Endothelial cell of umbilical vein (primary cell): Measurements from ENCODE around the gene PKP4.

ENCODE experiments used
- EZH2 ChIP-seq: IDR thresholded peaks from 2 replicates; pipeline ENCODE4 v1.6.1; 2012; ENCODE audit warnings: borderline replicate concordance, low read depth, mild to moderate bottlenecking, moderate library complexity, low read length, inconsistent platforms; ENCODE audit not compliant: severe bottlenecking
- POLR2AphosphoS5 ChIP-seq: IDR thresholded peaks from 2 replicates; pipeline ENCODE4 v1.6.1; 2012; ENCODE audit warnings: low read depth, mild to moderate bottlenecking, control low read depth, low read length, moderate library complexity; ENCODE audit not compliant: insufficient read depth
- TF ChIP-seq, protein P1 (sequence below), 2 donors: IDR thresholded peaks; 1 replicate in 1 of 2; 2 replicates in 1 of 2; pipeline ENCODE4 v1.5.1; 2011; ENCODE audit warnings: low read length in 2 of 2, mild to moderate bottlenecking in 2 of 2, moderate library complexity in 2 of 2, control low read depth in 1 of 2, inconsistent platforms in 1 of 2, low read depth in 1 of 2; ENCODE audit not compliant: insufficient read depth in 1 of 2; ENCODE audit errors: extremely low read depth in 1 of 2

DNA sequence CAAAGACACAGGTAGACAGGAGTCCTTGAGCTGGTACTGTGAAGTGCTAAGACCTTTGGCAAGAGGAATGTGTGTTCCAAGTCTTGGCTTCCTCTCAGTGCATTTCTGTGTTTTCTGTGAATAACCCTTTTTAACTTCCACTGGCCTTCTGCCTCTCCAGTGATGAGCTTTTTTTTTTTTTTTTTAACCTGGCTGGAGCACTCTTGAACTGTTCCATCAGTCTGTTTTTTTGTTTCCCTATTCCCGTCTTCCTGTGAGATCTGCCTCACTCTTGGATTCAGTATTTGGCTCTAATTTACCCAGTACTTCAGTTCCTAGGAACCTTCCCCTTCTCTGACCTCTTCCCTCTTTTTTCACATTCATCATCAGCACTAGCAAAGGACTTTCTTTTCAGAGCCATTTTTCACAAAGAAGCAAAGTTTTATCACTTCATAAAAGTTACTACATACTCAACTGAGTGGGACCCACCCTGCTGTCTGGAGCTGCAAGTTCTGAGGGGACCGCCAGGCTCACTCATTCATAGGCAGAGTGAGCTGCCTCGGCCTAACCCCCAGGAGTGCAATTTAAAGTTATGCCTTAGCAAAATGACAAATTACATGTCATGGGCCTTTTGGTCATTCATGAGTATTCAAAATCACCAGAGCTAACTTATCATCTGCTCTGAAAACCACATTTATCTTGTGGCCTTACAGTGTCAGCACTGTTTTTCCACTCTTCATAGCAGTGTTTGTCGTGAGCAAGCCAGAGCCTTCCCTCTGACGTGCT, 211.4 kb downstream of the PKP4 start:
- TF ChIP-seq, protein P1, sequence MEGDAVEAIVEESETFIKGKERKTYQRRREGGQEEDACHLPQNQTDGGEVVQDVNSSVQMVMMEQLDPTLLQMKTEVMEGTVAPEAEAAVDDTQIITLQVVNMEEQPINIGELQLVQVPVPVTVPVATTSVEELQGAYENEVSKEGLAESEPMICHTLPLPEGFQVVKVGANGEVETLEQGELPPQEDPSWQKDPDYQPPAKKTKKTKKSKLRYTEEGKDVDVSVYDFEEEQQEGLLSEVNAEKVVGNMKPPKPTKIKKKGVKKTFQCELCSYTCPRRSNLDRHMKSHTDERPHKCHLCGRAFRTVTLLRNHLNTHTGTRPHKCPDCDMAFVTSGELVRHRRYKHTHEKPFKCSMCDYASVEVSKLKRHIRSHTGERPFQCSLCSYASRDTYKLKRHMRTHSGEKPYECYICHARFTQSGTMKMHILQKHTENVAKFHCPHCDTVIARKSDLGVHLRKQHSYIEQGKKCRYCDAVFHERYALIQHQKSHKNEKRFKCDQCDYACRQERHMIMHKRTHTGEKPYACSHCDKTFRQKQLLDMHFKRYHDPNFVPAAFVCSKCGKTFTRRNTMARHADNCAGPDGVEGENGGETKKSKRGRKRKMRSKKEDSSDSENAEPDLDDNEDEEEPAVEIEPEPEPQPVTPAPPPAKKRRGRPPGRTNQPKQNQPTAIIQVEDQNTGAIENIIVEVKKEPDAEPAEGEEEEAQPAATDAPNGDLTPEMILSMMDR (IDR thresholded peaks at IDR 0.05; ENCODE audit: extremely low read depth in 1 of 2, insufficient read depth in 1 of 2, low read depth in 1 of 2, low read length in 2 of 2): no peak
- TF ChIP-seq POLR2AphosphoS5 (no peak), EZH2 (no peak)
